CD4-positive, alpha-beta memory T cell (primary cell): ENCODE measurements around the gene BCL2L11. TPM values are rescaled to one million over a fixed set of nuclear protein-coding genes. Genes with fewer than 3 reads are reported as not detected.

Experiments
- CTCF ChIA-PET: fragments of 350-600 bp; sonication (Branson Sonifier 250); formaldehyde crosslinking; loops from one replicate; lab custom pipeline; 2021; ENCODE audit warnings: inconsistent platforms; ENCODE audit not compliant: partially characterized antibody; lab: Charles Lee
- POLR2A ChIA-PET: fragments of 350-600 bp; sonication (Branson Sonifier 250); formaldehyde crosslinking; loops from one replicate; lab custom pipeline; 2021; ENCODE audit not compliant: partially characterized antibody; lab: Charles Lee
- DNase-seq, 5 donors: peaks; one replicate each; pipeline versions ENCODE4 v3.0.0 to v3.0.0-alpha.2; 2020 to 2022; ENCODE audit warnings: mixed read lengths in 1 of 5
- H3K27ac ChIP-seq: one replicate; pipeline ENCODE4 v1.7.0; 2013; ENCODE audit warnings: low read depth, low read length
- H3K27me3 ChIP-seq: 2 replicates; pipeline ENCODE4 v1.7.0; 2013; ENCODE audit warnings: mild to moderate bottlenecking, low read length, moderate library complexity; ENCODE audit not compliant: insufficient read depth
- H3K36me3 ChIP-seq: 2 replicates; pipeline ENCODE4 v1.7.0; 2013; ENCODE audit warnings: mild to moderate bottlenecking, low read length, moderate library complexity; ENCODE audit not compliant: insufficient read depth
- H3K4me1 ChIP-seq: 2 replicates; pipeline ENCODE4 v1.7.0; 2013; ENCODE audit warnings: mild to moderate bottlenecking, low read length, moderate library complexity; ENCODE audit not compliant: insufficient read depth
- H3K4me3 ChIP-seq, 2 donors: one replicate each; pipeline ENCODE4 v1.7.0; 2013; ENCODE audit warnings: low read length in 2 of 2, mild to moderate bottlenecking in 1 of 2
- H3K9me3 ChIP-seq, 2 donors: one replicate each; pipeline ENCODE4 v1.7.0; 2013; ENCODE audit warnings: low read length in 2 of 2, control low read depth in 1 of 2; ENCODE audit not compliant: control insufficient read depth in 1 of 2
- H3K27ac Mint-ChIP-seq, 7 donors: one replicate each; pipeline ENCODE4 v1.8.0; 2020 to 2021; ENCODE audit warnings: mixed read lengths in 7 of 7, mild to moderate bottlenecking in 6 of 7, inconsistent platforms in 3 of 7, moderate library complexity in 3 of 7
- H3K27me3 Mint-ChIP-seq, 2 donors: one replicate each; pipeline ENCODE4 v1.8.0; 2020 to 2021; ENCODE audit warnings: mixed read lengths in 2 of 2
- H3K36me3 Mint-ChIP-seq, 2 donors: one replicate each; pipeline ENCODE4 v1.8.0; 2020 to 2021; ENCODE audit warnings: mixed read lengths in 2 of 2, inconsistent platforms in 1 of 2, mild to moderate bottlenecking in 1 of 2
- H3K4me1 Mint-ChIP-seq, 4 donors: one replicate each; pipeline ENCODE4 v1.8.0; 2020 to 2021; ENCODE audit warnings: mixed read lengths in 4 of 4, mild to moderate bottlenecking in 1 of 4
- H3K4me3 Mint-ChIP-seq, 8 donors: one replicate each; pipeline ENCODE4 v1.8.0; 2020 to 2021; ENCODE audit warnings: mixed read lengths in 8 of 8, mild to moderate bottlenecking in 7 of 8, moderate library complexity in 6 of 8, inconsistent platforms in 3 of 8
- H3K9me3 Mint-ChIP-seq, 8 donors: one replicate each; pipeline ENCODE4 v1.8.0; 2020 to 2021; ENCODE audit warnings: mixed read lengths in 8 of 8, mild to moderate bottlenecking in 5 of 8, inconsistent platforms in 3 of 8, moderate library complexity in 1 of 8
- intact Hi-C: fragments of 100-400 bp; cut with micrococcal nuclease; formaldehyde crosslinking; loops from one replicate; pipeline ENCODE4 v1.15.1; 2023
- polyA plus RNA-seq, 2 donors: library from polyadenylated mRNA; unstranded; fragments of 300-500 nt; fragmentation: Illumina TruSeq; gene quantifications; one replicate each; pipeline ENCODE4 v1.2.3, GENCODE V29; 2021
- total RNA-seq, 2 experiments: library from RNA; stranded (reverse); gene quantifications; one replicate each; pipeline ENCODE4 v1.2.3, GENCODE V29; 2021

BCL2L11 gene
- total and polyA plus RNA-seq, 4 experiments from 2014 or later, result 4.7 to 34.1 (median 24.6) TPM

- no peak overlapping the region for H3K27ac Mint-ChIP-seq
- ChIA-PET POLR2A (no interaction called here), CTCF (no interaction called here)
- H3K4me3 Mint-ChIP-seq, result no peak overlapping the region
- no peak overlapping the region for H3K27ac ChIP-seq
- H3K36me3 Mint-ChIP-seq, result no peaks in the 10 kb centered on the region
- no peaks in the 10 kb centered on the region for H3K9me3 ChIP-seq
- H3K4me1 Mint-ChIP-seq, result no peaks in the 10 kb centered on the region
- H3K27me3 Mint-ChIP-seq, result peaks cover 0 to 1% of the 10 kb centered on the region in 2 donors
- DNase-seq, result no peak
- H3K27me3 ChIP-seq, result no peaks in the 10 kb centered on the region
- H3K4me1 ChIP-seq, result no peaks in the 10 kb centered on the region
- no peaks in the 10 kb centered on the region for H3K36me3 ChIP-seq
- no peak overlapping the region for H3K4me3 ChIP-seq
- H3K9me3 Mint-ChIP-seq, result no peaks in the 10 kb centered on the region
- intact Hi-C loops, result no loop called here
These were observed 70.3 kb downstream of the BCL2L11 start for GRCh38 chr2:111190816-111191540.

DNA sequence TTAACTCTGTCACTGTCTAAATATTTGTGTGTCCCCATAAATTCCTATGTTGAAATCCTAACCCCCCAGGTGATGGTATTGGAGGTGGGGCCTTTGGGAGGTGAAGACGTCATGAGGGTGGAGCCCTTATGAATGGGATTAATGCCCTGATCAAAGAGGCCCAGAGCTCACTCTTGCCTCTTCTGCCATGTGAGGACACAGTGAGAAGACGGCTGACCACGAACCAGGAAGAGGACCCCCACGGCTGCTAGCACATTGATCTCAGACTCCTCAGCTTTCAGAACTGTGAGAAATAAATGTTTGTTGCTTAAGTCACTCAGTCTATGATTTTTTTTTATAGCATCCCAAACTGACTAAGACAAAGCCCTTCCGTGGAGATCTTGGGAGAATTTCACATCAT lies 71.2 kb downstream of the BCL2L11 start:
- H3K4me3 Mint-ChIP-seq, result no peak overlapping the region
- no peak overlapping the region for H3K27ac ChIP-seq
- H3K9me3 ChIP-seq, result no peaks in the 10 kb centered on the region
- ChIA-PET CTCF (no interaction called here), POLR2A (no interaction called here)
- intact Hi-C loops, result no loop called here
- H3K4me1 ChIP-seq, result no peaks in the 10 kb centered on the region
- DNase-seq, result no peak
- no peaks in the 10 kb centered on the region for H3K27me3 ChIP-seq
- peaks cover 0 to 5% (median 1%) of the 10 kb centered on the region in 4 donors for H3K4me1 Mint-ChIP-seq
- no peak overlapping the region for H3K27ac Mint-ChIP-seq
- no peak overlapping the region for H3K4me3 ChIP-seq
- H3K36me3 ChIP-seq, result no peaks in the 10 kb centered on the region
- H3K9me3 Mint-ChIP-seq, result no peaks in the 10 kb centered on the region
- peaks cover 0 to 1% of the 10 kb centered on the region in 2 donors for H3K27me3 Mint-ChIP-seq
- no peaks in the 10 kb centered on the region for H3K36me3 Mint-ChIP-seq

DNA sequence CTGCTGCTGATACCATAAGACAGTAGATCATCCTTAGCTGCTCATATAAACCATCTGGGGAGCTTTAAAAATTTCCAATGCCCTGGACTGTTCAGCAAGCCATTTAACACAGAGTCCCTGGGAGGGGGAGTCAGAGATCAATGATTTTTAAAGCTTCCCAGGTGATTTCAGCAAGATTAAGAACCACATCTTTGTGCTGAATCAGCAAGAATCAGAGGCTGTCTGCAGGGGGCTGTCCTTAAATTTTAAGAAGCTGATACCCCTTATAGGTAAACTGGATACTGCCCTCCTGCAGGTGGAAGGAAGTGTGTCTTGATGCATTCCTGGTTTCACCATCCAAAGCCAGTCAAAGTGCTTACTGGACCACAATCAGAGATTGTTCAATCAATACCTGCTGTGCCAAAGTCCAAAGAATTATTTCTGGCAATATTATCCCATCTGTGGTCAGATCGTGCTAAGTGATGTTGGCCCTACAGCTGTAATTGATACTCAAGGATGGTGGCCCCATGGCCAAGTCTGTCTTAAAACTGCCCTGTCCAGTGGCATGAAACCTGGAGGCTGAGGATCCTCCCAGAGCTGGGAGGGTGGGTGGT lies 72.2 kb downstream of the BCL2L11 start:
- ChIA-PET CTCF (no interaction called here), POLR2A (no interaction called here)
- no peak overlapping the region for H3K4me3 Mint-ChIP-seq
- H3K36me3 Mint-ChIP-seq, result no peaks in the 10 kb centered on the region
- H3K4me1 Mint-ChIP-seq, result peaks cover 0 to 5% (median 2%) of the 10 kb centered on the region in 4 donors
- Histone ChIP-seq H3K36me3 (no peaks in the 10 kb centered on the region), H3K9me3 (no peaks in the 10 kb centered on the region), H3K4me3 (no peak overlapping the region), H3K4me1 (no peaks in the 10 kb centered on the region), H3K27me3 (no peaks in the 10 kb centered on the region), H3K27ac (no peak overlapping the region)
- H3K27ac Mint-ChIP-seq, result no peak overlapping the region
- H3K9me3 Mint-ChIP-seq, result no peaks in the 10 kb centered on the region
- peaks cover 0 to 1% of the 10 kb centered on the region in 2 donors for H3K27me3 Mint-ChIP-seq
- intact Hi-C loops, result no loop called here
- no peak for DNase-seq

GRCh38 chr2:111194835-111195621 lies 74.3 kb downstream of the BCL2L11 start:
- H3K4me3 Mint-ChIP-seq, result no peak overlapping the region
- H3K27me3 Mint-ChIP-seq, result peaks cover 0 to 1% of the 10 kb centered on the region in 2 donors
- no peaks in the 10 kb centered on the region for H3K36me3 ChIP-seq
- H3K4me1 Mint-ChIP-seq, result peaks cover 0 to 5% (median 2%) of the 10 kb centered on the region in 4 donors
- no peaks in the 10 kb centered on the region for H3K9me3 Mint-ChIP-seq
- no peak overlapping the region for H3K27ac ChIP-seq
- no peaks in the 10 kb centered on the region for H3K9me3 ChIP-seq
- H3K4me3 ChIP-seq, result no peak overlapping the region
- POLR2A ChIA-PET, result no interaction called here
- no peaks in the 10 kb centered on the region for H3K27me3 ChIP-seq
- no peak for DNase-seq
- H3K36me3 Mint-ChIP-seq, result no peaks in the 10 kb centered on the region
- CTCF ChIA-PET, result interaction anchor here (0.8 kb wide), 1 partner anchor 9 kb away, joined by 3 read pairs; no protein-coding TSS in a partner anchor
- H3K4me1 ChIP-seq, result no peaks in the 10 kb centered on the region
- no peak overlapping the region for H3K27ac Mint-ChIP-seq
- intact Hi-C loops, result no loop called here

DNA sequence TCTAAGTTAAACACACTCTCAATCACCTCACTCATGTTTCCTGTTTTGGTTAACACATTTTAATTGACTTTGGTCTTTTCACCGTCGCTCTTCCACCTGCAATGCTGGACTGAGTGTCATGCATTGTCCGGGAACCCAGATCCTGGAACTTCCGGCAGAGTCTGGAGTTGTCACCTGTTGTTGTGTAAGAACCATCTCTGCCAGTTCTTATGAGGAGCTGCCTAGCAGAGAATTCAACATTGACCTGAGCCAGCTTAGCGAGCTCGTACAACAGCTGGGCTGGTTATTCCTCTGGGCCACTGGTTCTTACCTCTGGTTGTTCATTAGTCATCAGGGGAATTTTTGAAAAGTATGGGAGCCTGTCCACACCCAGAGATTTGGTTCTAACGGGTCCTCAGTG lies 75.7 kb downstream of the BCL2L11 start:
- Histone ChIP-seq H3K36me3 (no peaks in the 10 kb centered on the region), H3K4me3 (no peak overlapping the region), H3K27ac (no peak overlapping the region), H3K4me1 (no peaks in the 10 kb centered on the region), H3K27me3 (no peaks in the 10 kb centered on the region), H3K9me3 (no peaks in the 10 kb centered on the region)
- Mint-ChIP-seq H3K4me1 (peaks cover 0 to 5% (median 2%) of the 10 kb centered on the region in 4 donors), H3K4me3 (no peak overlapping the region), H3K36me3 (no peaks in the 10 kb centered on the region), H3K9me3 (no peaks in the 10 kb centered on the region), H3K27ac (no peak overlapping the region), H3K27me3 (peaks cover 0 to 1% of the 10 kb centered on the region in 2 donors)
- DNase-seq, result no peak
- ChIA-PET CTCF (no interaction called here), POLR2A (no interaction called here)
- intact Hi-C loops, result no loop called here

DNA sequence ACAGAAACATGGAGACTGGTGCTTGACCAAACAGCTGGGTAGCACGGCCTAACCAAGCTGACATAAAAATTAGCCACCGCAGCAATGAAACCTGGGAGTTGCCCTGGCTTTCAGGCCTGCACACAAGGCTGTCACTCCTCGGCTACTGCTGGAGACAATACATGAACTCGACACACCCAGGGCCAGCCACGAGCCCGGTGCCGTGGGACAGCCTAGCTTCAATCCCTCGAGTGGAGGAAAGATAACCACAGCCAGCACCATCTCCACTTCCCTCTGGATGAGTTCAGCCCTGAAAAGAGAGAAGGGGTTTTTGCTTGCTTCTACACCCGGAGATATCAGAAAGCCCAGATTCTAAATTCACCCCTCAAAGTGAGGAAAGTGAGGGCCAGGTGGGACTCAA lies 78.0 kb downstream of the BCL2L11 start:
- H3K27ac Mint-ChIP-seq, result no peak overlapping the region
- Histone ChIP-seq H3K36me3 (no peaks in the 10 kb centered on the region), H3K9me3 (no peaks in the 10 kb centered on the region), H3K27me3 (no peaks in the 10 kb centered on the region), H3K4me3 (no peak overlapping the region), H3K27ac (no peak overlapping the region), H3K4me1 (no peaks in the 10 kb centered on the region)
- H3K4me3 Mint-ChIP-seq, result no peak overlapping the region
- no peaks in the 10 kb centered on the region for H3K36me3 Mint-ChIP-seq
- no peak for DNase-seq
- H3K27me3 Mint-ChIP-seq, result no peaks in the 10 kb centered on the region
- H3K4me1 Mint-ChIP-seq, result peaks cover 0 to 5% (median 2%) of the 10 kb centered on the region in 4 donors
- ChIA-PET CTCF (no interaction called here), POLR2A (no interaction called here)
- H3K9me3 Mint-ChIP-seq, result no peaks in the 10 kb centered on the region
- intact Hi-C loops, result no loop called here

DNA sequence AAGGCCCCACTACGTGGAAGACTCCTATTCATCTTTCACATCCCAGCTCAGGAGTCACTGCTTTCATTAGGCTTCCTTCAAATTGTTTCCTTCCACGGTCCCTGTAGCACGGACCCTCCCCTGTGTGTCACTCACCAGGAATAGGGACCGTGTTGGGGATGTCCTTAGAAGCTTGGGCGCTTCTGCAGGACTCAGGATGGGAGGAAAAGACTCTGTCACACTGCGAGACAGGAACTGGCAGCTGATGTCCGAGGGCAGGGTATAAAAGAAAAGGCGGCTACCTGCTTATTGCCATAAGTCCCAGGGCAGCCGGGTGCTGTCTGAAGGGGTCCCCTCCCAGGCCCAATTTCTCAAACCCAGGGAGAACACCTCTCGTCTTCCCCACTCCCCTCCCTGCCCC lies 79.1 kb downstream of the BCL2L11 start:
- Histone ChIP-seq H3K9me3 (no peaks in the 10 kb centered on the region), H3K4me1 (no peaks in the 10 kb centered on the region), H3K4me3 (no peak overlapping the region), H3K27me3 (no peaks in the 10 kb centered on the region), H3K27ac (no peak overlapping the region), H3K36me3 (no peaks in the 10 kb centered on the region)
- H3K4me3 Mint-ChIP-seq, result no peak overlapping the region
- H3K4me1 Mint-ChIP-seq, result peaks cover 0 to 5% (median 2%) of the 10 kb centered on the region in 4 donors
- no peaks in the 10 kb centered on the region for H3K9me3 Mint-ChIP-seq
- H3K27me3 Mint-ChIP-seq, result no peaks in the 10 kb centered on the region
- no peak for DNase-seq
- ChIA-PET POLR2A (no interaction called here), CTCF (no interaction called here)
- intact Hi-C loops, result no loop called here
- no peak overlapping the region for H3K27ac Mint-ChIP-seq
- H3K36me3 Mint-ChIP-seq, result no peaks in the 10 kb centered on the region
